ENCODE data around the gene RASSF7.

- no peak for TF ChIP-seq EZH2phosphoT487 (IDR thresholded peaks at IDR 0.05; ENCODE audit: borderline replicate concordance, low read depth)
- no peak for TF ChIP-seq USF1 (IDR thresholded peaks at IDR 0.05; ENCODE audit: borderline replicate concordance, low read depth)
- TF ChIP-seq YY1 (IDR thresholded peaks at IDR 0.05; ENCODE audit: low read depth), result no peak
- TF ChIP-seq CTCF (IDR thresholded peaks at IDR 0.05), result no peak
- no peak for TF ChIP-seq PBX3 (IDR thresholded peaks at IDR 0.05)
- TF ChIP-seq TAF1 (IDR thresholded peaks at IDR 0.05; ENCODE audit: borderline replicate concordance, low read depth, low read length), result no peak
- TF ChIP-seq SIN3A (IDR thresholded peaks at IDR 0.05; ENCODE audit: borderline replicate concordance, low read depth, low read length), result no peak
- no peak for TF ChIP-seq MXI1 (IDR thresholded peaks at IDR 0.05; ENCODE audit: low read depth, low read length)
- TF ChIP-seq MAX (IDR thresholded peaks at IDR 0.05; ENCODE audit: low read depth), result no peak
- TF ChIP-seq TCF12 (IDR thresholded peaks at IDR 0.05), result no peak
- TF ChIP-seq GABPA (IDR thresholded peaks at IDR 0.05; ENCODE audit: low read depth), result no peak
- TF ChIP-seq MEF2A (IDR thresholded peaks at IDR 0.05; ENCODE audit: borderline replicate concordance, low read depth), result no peak
- TF ChIP-seq RAD21 (IDR thresholded peaks at IDR 0.05; ENCODE audit: low read length), result no peak
Observed at GRCh38 chr11:603154-603553, 42.4 kb downstream of the RASSF7 start.
